HCT116 (cell line): Measurements from ENCODE around the gene RNF111. TPM values are rescaled to one million over a fixed set of nuclear protein-coding genes. Genes with fewer than 3 reads are reported as not detected.

Experiments used
- ATAC-seq: fragments of 200-7000 bp; cut with Tn5 transposase; 2 replicates; pipeline ENCODE4 v1.9.1; 2020; ENCODE audit warnings: mild to moderate bottlenecking, moderate library complexity
- BruUV-seq: library from RNA; stranded (reverse); fragments of 400-500 nt; replicated peaks from 2 replicates; lab custom pipeline; 2021; lab: Mats Ljungman, UMichigan
- CTCF ChIA-PET: fragments of 300-600 bp; sonication (Branson Sonifier 250); formaldehyde crosslinking; loops from one replicate; lab custom pipeline; 2021; ENCODE audit warnings: antibody characterized with exemption; lab: Charles Lee
- POLR2A ChIA-PET: fragments of 300-600, 350-600 bp; sonication (Branson Sonifier 250); formaldehyde crosslinking; loops from one replicate; lab custom pipeline; 2021; ENCODE audit warnings: antibody characterized with exemption; lab: Charles Lee
- RAD21 ChIA-PET, 2 experiments: fragments of 300-600 bp; sonication (Branson Sonifier 250); formaldehyde crosslinking; loops; one replicate each; lab custom pipeline; 2023; ENCODE audit warnings: low total read pairs in 2 of 2; ENCODE audit not compliant: uncharacterized antibody in 2 of 2, unreplicated experiment in 2 of 2, low non-redundant PET in 1 of 2; lab: Charles Lee
- DNase-seq: peaks from one replicate; pipeline ENCODE4 v3.0.0-alpha.2; 2010; ENCODE audit warnings: low read depth, low spot score
- H2AFZ ChIP-seq: fragments of 200-600 bp; shearing (Covaris generic), sonication (generic); 2 replicates; pipeline ENCODE4 v1.6.1; 2017; ENCODE audit warnings: low read depth, mixed run types, mixed read lengths, antibody characterized with exemption, low read length; ENCODE audit not compliant: poor library complexity, severe bottlenecking
- H3K27ac ChIP-seq: 2 replicates; pipeline ENCODE4 v1.5.1; 2012; ENCODE audit warnings: low read depth, low read length
- H3K27me3 ChIP-seq: fragments of 200-600 bp; sonication (generic); 2 replicates; pipeline ENCODE4 v1.6.1; 2016; ENCODE audit warnings: mixed run types, low read length, mixed read lengths; ENCODE audit not compliant: insufficient read depth
- H3K36me3 ChIP-seq, 2 experiments: fragments of 200-500 bp in 1 of 2; fragments of 200-600 bp in 1 of 2; sonication (Bioruptor generic) in 1 of 2; sonication (generic) in 1 of 2; 2 replicates each; pipeline versions ENCODE4 v1.5.1 to v1.6.1; 2014 to 2016; ENCODE audit warnings: low read length in 2 of 2, inconsistent platforms in 1 of 2, mixed read lengths in 1 of 2, mixed run types in 1 of 2; ENCODE audit not compliant: insufficient read depth in 2 of 2, control insufficient read depth in 1 of 2
- H3K4me1 ChIP-seq, 2 experiments: fragments of 200-600 bp in 1 of 2; sonication (generic) in 1 of 2; 2 replicates each; pipeline versions ENCODE4 v1.5.1 to v1.6.1; 2012 to 2017; ENCODE audit warnings: low read length in 2 of 2, inconsistent platforms in 1 of 2, mild to moderate bottlenecking in 1 of 2, mixed read lengths in 1 of 2, mixed run types in 1 of 2, moderate library complexity in 1 of 2; ENCODE audit not compliant: insufficient read depth in 2 of 2, control insufficient read depth in 1 of 2
- H3K4me2 ChIP-seq: fragments of 200-600 bp; sonication (generic); 2 replicates; pipeline ENCODE4 v1.6.1; 2017; ENCODE audit warnings: mixed run types, low read length, mixed read lengths
- H3K4me3 ChIP-seq, 2 experiments: fragments of 200-600 bp in 1 of 2; sonication (generic) in 1 of 2; replicated peaks in 1 of 2; 2 replicates each; pipeline ENCODE4 v1.5.1; 2011 to 2016; ENCODE audit warnings: low read length in 2 of 2, control low read depth in 1 of 2, low read depth in 1 of 2, mild to moderate bottlenecking in 1 of 2, mixed read lengths in 1 of 2, mixed run types in 1 of 2
- H3K79me2 ChIP-seq: fragments of 200-600 bp; sonication (generic); 2 replicates; pipeline ENCODE4 v1.6.1; 2017; ENCODE audit warnings: mild to moderate bottlenecking, mixed run types, low read length, moderate library complexity, mixed read lengths; ENCODE audit not compliant: insufficient read depth
- H3K9ac ChIP-seq: fragments of 200-600 bp; sonication (generic); 2 replicates; pipeline ENCODE4 v1.6.1; 2016; ENCODE audit warnings: low read length, mixed read lengths
- H3K9me2 ChIP-seq: fragments of 200-600 bp; sonication (generic), shearing (Covaris generic); 2 replicates; pipeline ENCODE4 v1.6.1; 2017; ENCODE audit warnings: mixed run types, mild to moderate bottlenecking, moderate library complexity; ENCODE audit not compliant: insufficient read depth
- H3K9me3 ChIP-seq, 2 experiments: fragments of 200-500 bp in 1 of 2; fragments of 200-600 bp in 1 of 2; sonication (Bioruptor generic) in 1 of 2; sonication (generic) in 1 of 2; 2 replicates each; pipeline ENCODE4 v1.6.1; 2014 to 2017; ENCODE audit warnings: low read length in 2 of 2, mixed read lengths in 2 of 2, inconsistent platforms in 1 of 2, low read depth in 1 of 2, mild to moderate bottlenecking in 1 of 2, mixed run types in 1 of 2, moderate library complexity in 1 of 2; ENCODE audit not compliant: control insufficient read depth in 1 of 2, insufficient read depth in 1 of 2
- H4K20me1 ChIP-seq: fragments of 200-600 bp; sonication (generic), shearing (Covaris generic); 2 replicates; pipeline ENCODE4 v1.6.1; 2017; ENCODE audit warnings: mixed run types, mild to moderate bottlenecking, moderate library complexity; ENCODE audit not compliant: insufficient read depth
- EGR1 ChIP-seq: IDR thresholded peaks from 2 replicates; pipeline ENCODE4 v1.6.1; 2012; ENCODE audit warnings: low read depth
- ELF1 ChIP-seq: IDR thresholded peaks from 2 replicates; pipeline ENCODE4 v1.6.1; 2012; ENCODE audit warnings: low read depth, borderline replicate concordance
- POLR2AphosphoS5 ChIP-seq: IDR thresholded peaks from 2 replicates; pipeline ENCODE4 v1.6.1; 2011; ENCODE audit warnings: mild to moderate bottlenecking, low read depth, low read length, moderate library complexity
- SRF ChIP-seq: IDR thresholded peaks from 2 replicates; pipeline ENCODE4 v1.6.1; 2012; ENCODE audit warnings: low read depth
- YY1 ChIP-seq: IDR thresholded peaks from 2 replicates; pipeline ENCODE4 v1.6.1; 2011; ENCODE audit warnings: low read length, low read depth, moderate library complexity, mild to moderate bottlenecking; ENCODE audit not compliant: insufficient replicate concordance; ENCODE audit errors: extremely low read depth
- ZBTB33 ChIP-seq: IDR thresholded peaks from 2 replicates; pipeline ENCODE4 v1.6.1; 2011; ENCODE audit warnings: mild to moderate bottlenecking, low read length, moderate library complexity; ENCODE audit not compliant: insufficient replicate concordance; ENCODE audit errors: extremely low read depth
- ZFX ChIP-seq: fragments of 450-650 bp; IDR thresholded peaks from 2 replicates; pipeline ENCODE4 v1.6.1; 2017
- intact Hi-C: fragments of 100-400 bp; cut with micrococcal nuclease; formaldehyde crosslinking; loops from 2 replicates; pipeline ENCODE4 v1.10.0; 2022
- total RNA-seq: library from RNA; stranded (reverse); gene quantifications from one replicate; pipeline ENCODE4 v1.2.1, GENCODE V29; 2021; ENCODE audit not compliant: unreplicated experiment

RNF111 gene
- total RNA-seq, 1 experiment from 2014 or later, result 31.5 TPM

DNA sequence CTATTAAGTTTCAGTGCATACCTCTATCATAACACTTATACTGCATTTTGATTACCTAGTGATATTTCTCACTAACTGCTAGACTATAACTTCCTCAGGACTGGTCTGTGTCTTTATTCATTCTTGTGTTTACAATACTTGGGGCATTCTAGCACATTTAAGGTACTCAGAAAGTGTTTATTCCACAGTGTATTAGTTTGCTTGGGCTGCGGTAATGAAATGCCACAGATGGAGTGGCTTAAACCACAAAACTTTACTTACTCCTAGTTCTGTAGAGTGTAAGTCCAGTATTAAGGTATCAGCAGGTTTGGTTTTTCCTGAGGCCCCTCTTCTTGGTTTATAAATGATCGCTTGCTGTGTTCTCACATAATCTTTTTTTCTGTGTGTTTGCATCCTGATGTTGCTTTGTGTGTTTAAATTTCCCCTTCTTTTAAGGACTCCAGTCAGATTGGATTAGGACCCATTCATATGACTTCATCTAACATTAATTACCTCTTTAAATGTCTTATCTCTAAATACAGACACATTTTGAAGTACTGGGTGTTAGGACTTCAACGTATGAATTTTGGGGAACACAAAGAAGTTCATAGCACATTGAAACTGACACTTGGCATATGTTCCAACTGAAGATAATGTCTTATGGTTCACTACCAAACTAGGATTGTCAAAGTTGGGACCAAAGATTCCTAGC is 23.9 kb downstream of the RNF111 start:
- H2AFZ ChIP-seq, result no peak overlapping the region
- H3K9ac ChIP-seq, result no peak overlapping the region
- H3K27me3 ChIP-seq, result no peaks in the 10 kb centered on the region
- H4K20me1 ChIP-seq, result no peaks in the 10 kb centered on the region
- DNase-seq (no peak), ATAC-seq (no peak)
- no TSS peak for BruUV-seq
- intact Hi-C loops, result no loop called here
- ChIA-PET CTCF (interaction anchor here (0.7 kb wide), 1 partner anchor 368 kb away, joined by 3 read pairs; no protein-coding TSS in a partner anchor), POLR2A (no interaction called here), RAD21 (no interaction called here)
- no peak for TF ChIP-seq EGR1
- no peak for TF ChIP-seq ELF1
- TF ChIP-seq YY1, result no peak
- no peak for TF ChIP-seq SRF
- TF ChIP-seq ZFX, result no peak
- TF ChIP-seq ZBTB33, result no peak
- no peak for TF ChIP-seq POLR2AphosphoS5
- no peaks in the 10 kb centered on the region for H3K36me3 ChIP-seq
- H3K4me1 ChIP-seq, result no peaks in the 10 kb centered on the region; a peak in 1 of 4 replicates
- no peak overlapping the region for H3K4me2 ChIP-seq
- H3K9me3 ChIP-seq, result no peaks in the 10 kb centered on the region
- H3K9me2 ChIP-seq, result no peaks in the 10 kb centered on the region
- no peak overlapping the region for H3K4me3 ChIP-seq
- no peak overlapping the region for H3K27ac ChIP-seq
- H3K79me2 ChIP-seq, result peaks cover 85% of the 10 kb centered on the region
